ENCODE results near the gene ZBTB20.

Gene ZBTB20

GRCh38 chr3:114538211-114538610, 608.9 kb downstream of the ZBTB20 start:
- Histone ChIP-seq H3K27ac (ENCODE audit: low read length) (no peak overlapping the region), H3K79me2 (ENCODE audit: insufficient read depth, low read length) (no peaks in the 10 kb centered on the region), H3K4me3 (ENCODE audit: low read depth in 1 of 2, low read length in 2 of 2) (no peak overlapping the region), H3K4me1 (ENCODE audit: insufficient read depth, low read length) (no peaks in the 10 kb centered on the region), H4K20me1 (ENCODE audit: insufficient read depth, low read length) (no peaks in the 10 kb centered on the region), H3K36me3 (ENCODE audit: insufficient read depth, low read length) (no peaks in the 10 kb centered on the region), H2AFZ (ENCODE audit: low read depth, low read length) (no peak overlapping the region), H3K9ac (ENCODE audit: low read depth, low read length) (no peak overlapping the region), H3K27me3 (ENCODE audit: insufficient read depth, low read length, poor library complexity) (no peaks in the 10 kb centered on the region), H3K4me2 (ENCODE audit: insufficient read depth, low read length) (no peak overlapping the region), H3K9me3 (ENCODE audit: insufficient read depth, low read length, severe bottlenecking) (no peaks in the 10 kb centered on the region)
- TF ChIP-seq, protein P1, sequence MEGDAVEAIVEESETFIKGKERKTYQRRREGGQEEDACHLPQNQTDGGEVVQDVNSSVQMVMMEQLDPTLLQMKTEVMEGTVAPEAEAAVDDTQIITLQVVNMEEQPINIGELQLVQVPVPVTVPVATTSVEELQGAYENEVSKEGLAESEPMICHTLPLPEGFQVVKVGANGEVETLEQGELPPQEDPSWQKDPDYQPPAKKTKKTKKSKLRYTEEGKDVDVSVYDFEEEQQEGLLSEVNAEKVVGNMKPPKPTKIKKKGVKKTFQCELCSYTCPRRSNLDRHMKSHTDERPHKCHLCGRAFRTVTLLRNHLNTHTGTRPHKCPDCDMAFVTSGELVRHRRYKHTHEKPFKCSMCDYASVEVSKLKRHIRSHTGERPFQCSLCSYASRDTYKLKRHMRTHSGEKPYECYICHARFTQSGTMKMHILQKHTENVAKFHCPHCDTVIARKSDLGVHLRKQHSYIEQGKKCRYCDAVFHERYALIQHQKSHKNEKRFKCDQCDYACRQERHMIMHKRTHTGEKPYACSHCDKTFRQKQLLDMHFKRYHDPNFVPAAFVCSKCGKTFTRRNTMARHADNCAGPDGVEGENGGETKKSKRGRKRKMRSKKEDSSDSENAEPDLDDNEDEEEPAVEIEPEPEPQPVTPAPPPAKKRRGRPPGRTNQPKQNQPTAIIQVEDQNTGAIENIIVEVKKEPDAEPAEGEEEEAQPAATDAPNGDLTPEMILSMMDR (IDR thresholded peaks at IDR 0.05; ENCODE audit: borderline replicate concordance, extremely low read depth, low read length, poor library complexity, severe bottlenecking): no peak
- TF ChIP-seq EZH2 (IDR thresholded peaks at IDR 0.05; ENCODE audit: borderline replicate concordance, low read depth, low read length, severe bottlenecking): no peak
- no peak for DNase-seq
- ATAC-seq (ENCODE audit: insufficient read depth, low read depth): no peak

- TF ChIP-seq EZH2 (IDR thresholded peaks at IDR 0.05; ENCODE audit: borderline replicate concordance, low read depth, low read length, severe bottlenecking): no peak
- TF ChIP-seq, protein P1 (IDR thresholded peaks at IDR 0.05; ENCODE audit: borderline replicate concordance, extremely low read depth, low read length, poor library complexity, severe bottlenecking): no peak
- H2AFZ ChIP-seq (ENCODE audit: low read depth, low read length): no peak overlapping the region
- H3K36me3 ChIP-seq (ENCODE audit: insufficient read depth, low read length): no peaks in the 10 kb centered on the region
These were observed 618.6 kb downstream of the ZBTB20 start for GRCh38 chr3:114528517-114528916.

GRCh38 chr3:114527036-114527644, 619.9 kb downstream of the ZBTB20 start:
- no peak overlapping the region for H3K27ac ChIP-seq (ENCODE audit: low read length)
- TF ChIP-seq EZH2 (IDR thresholded peaks at IDR 0.05; ENCODE audit: borderline replicate concordance, low read depth, low read length, severe bottlenecking): no peak
- TF ChIP-seq, protein P1 (IDR thresholded peaks at IDR 0.05; ENCODE audit: borderline replicate concordance, extremely low read depth, low read length, poor library complexity, severe bottlenecking): peak; percentile 32
- no peaks in the 10 kb centered on the region for H3K27me3 ChIP-seq (ENCODE audit: insufficient read depth, low read length, poor library complexity)
- no peak overlapping the region for H3K4me2 ChIP-seq (ENCODE audit: insufficient read depth, low read length)
- H4K20me1 ChIP-seq (ENCODE audit: insufficient read depth, low read length): no peaks in the 10 kb centered on the region
- no peaks in the 10 kb centered on the region for H3K36me3 ChIP-seq (ENCODE audit: insufficient read depth, low read length)
- no peak for DNase-seq
- no peaks in the 10 kb centered on the region for H3K4me1 ChIP-seq (ENCODE audit: insufficient read depth, low read length)
- no peak overlapping the region for H3K9ac ChIP-seq (ENCODE audit: low read depth, low read length)
- no peak for ATAC-seq (ENCODE audit: insufficient read depth, low read depth)
- no peaks in the 10 kb centered on the region for H3K79me2 ChIP-seq (ENCODE audit: insufficient read depth, low read length)
- H3K9me3 ChIP-seq (ENCODE audit: insufficient read depth, low read length, severe bottlenecking): no peaks in the 10 kb centered on the region
- no peak overlapping the region for H3K4me3 ChIP-seq (ENCODE audit: low read depth in 1 of 2, low read length in 2 of 2)
- H2AFZ ChIP-seq (ENCODE audit: low read depth, low read length): no peak overlapping the region

More at GRCh38 chr3:114528517-114528916, 618.6 kb downstream of the ZBTB20 start:
- Histone ChIP-seq H3K4me1 (ENCODE audit: insufficient read depth, low read length) (no peaks in the 10 kb centered on the region), H4K20me1 (ENCODE audit: insufficient read depth, low read length) (no peaks in the 10 kb centered on the region), H3K79me2 (ENCODE audit: insufficient read depth, low read length) (no peaks in the 10 kb centered on the region), H3K4me3 (ENCODE audit: low read depth in 1 of 2, low read length in 2 of 2) (no peak overlapping the region), H3K27ac (ENCODE audit: low read length) (no peak overlapping the region), H3K4me2 (ENCODE audit: insufficient read depth, low read length) (no peak overlapping the region), H3K27me3 (ENCODE audit: insufficient read depth, low read length, poor library complexity) (no peaks in the 10 kb centered on the region), H3K9me3 (ENCODE audit: insufficient read depth, low read length, severe bottlenecking) (no peaks in the 10 kb centered on the region), H3K9ac (ENCODE audit: low read depth, low read length) (no peak overlapping the region)
- ATAC-seq (ENCODE audit: insufficient read depth, low read depth) (no peak), DNase-seq (no peak)

All from DND-41 (cell line).